ENCODE results near the gene KCNK15.

Gene KCNK15

DNA sequence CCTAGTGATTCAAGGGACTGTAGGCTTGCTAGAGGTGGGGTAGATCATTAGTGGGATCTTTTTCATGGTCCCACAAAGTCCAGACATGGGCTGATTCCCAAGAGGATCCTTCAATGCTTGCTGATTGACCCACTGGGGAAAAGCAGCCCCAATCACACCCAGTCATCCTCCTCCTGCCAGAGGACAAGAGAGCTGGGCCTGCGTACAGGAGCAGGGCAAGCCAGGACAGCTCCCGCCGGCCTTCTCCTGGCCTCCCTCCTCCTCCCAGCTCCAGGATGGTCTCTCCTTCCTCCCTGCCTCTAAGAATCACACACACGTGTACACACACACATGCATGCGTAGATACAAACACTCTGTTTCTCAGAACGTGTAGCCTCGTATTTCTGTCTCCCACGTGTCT is 27.0 kb downstream of the KCNK15 start:
- H3K4me2 ChIP-seq (ENCODE audit: low read depth, low read length): no peak overlapping the region
- no peak for DNase-seq
- no peak overlapping the region for H3K4me3 ChIP-seq (ENCODE audit: low read length)
- no peaks in the 10 kb centered on the region for H3K36me3 ChIP-seq (replicated peaks; ENCODE audit: insufficient read depth, low read length)
- H3F3A ChIP-seq (ENCODE audit: insufficient read depth, low read length): no peaks in the 10 kb centered on the region
- no peak overlapping the region for H2AFZ ChIP-seq (ENCODE audit: low read length)
- H3K79me2 ChIP-seq (ENCODE audit: low read length): no peaks in the 10 kb centered on the region
- no peak overlapping the region for H3K9ac ChIP-seq (ENCODE audit: low read length)
- H4K20me1 ChIP-seq (ENCODE audit: insufficient read depth, low read length): no peaks in the 10 kb centered on the region
- no peaks in the 10 kb centered on the region for H3K4me1 ChIP-seq (ENCODE audit: low read length)
- no peaks in the 10 kb centered on the region for H3K9me3 ChIP-seq (replicated peaks; ENCODE audit: insufficient read depth, low read length)
- H3K27me3 ChIP-seq (replicated peaks; ENCODE audit: insufficient read depth, low read length): peaks cover 78% of the 10 kb centered on the region
- no peaks in the 10 kb centered on the region for H3K9me2 ChIP-seq (replicated peaks; ENCODE audit: insufficient read depth, low read length)
- H3K27ac ChIP-seq (ENCODE audit: low read length): no peak overlapping the region
- TF ChIP-seq, protein P1, sequence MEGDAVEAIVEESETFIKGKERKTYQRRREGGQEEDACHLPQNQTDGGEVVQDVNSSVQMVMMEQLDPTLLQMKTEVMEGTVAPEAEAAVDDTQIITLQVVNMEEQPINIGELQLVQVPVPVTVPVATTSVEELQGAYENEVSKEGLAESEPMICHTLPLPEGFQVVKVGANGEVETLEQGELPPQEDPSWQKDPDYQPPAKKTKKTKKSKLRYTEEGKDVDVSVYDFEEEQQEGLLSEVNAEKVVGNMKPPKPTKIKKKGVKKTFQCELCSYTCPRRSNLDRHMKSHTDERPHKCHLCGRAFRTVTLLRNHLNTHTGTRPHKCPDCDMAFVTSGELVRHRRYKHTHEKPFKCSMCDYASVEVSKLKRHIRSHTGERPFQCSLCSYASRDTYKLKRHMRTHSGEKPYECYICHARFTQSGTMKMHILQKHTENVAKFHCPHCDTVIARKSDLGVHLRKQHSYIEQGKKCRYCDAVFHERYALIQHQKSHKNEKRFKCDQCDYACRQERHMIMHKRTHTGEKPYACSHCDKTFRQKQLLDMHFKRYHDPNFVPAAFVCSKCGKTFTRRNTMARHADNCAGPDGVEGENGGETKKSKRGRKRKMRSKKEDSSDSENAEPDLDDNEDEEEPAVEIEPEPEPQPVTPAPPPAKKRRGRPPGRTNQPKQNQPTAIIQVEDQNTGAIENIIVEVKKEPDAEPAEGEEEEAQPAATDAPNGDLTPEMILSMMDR (IDR thresholded peaks at IDR 0.05; ENCODE audit: low read length): no peak
- no peak for TF ChIP-seq EZH2 (optimal IDR thresholded peaks at IDR 0.05; ENCODE audit: low read depth, low read length)
- TF ChIP-seq EZH2phosphoT487 (IDR thresholded peaks at IDR 0.05; ENCODE audit: low read length): no peak

DNA sequence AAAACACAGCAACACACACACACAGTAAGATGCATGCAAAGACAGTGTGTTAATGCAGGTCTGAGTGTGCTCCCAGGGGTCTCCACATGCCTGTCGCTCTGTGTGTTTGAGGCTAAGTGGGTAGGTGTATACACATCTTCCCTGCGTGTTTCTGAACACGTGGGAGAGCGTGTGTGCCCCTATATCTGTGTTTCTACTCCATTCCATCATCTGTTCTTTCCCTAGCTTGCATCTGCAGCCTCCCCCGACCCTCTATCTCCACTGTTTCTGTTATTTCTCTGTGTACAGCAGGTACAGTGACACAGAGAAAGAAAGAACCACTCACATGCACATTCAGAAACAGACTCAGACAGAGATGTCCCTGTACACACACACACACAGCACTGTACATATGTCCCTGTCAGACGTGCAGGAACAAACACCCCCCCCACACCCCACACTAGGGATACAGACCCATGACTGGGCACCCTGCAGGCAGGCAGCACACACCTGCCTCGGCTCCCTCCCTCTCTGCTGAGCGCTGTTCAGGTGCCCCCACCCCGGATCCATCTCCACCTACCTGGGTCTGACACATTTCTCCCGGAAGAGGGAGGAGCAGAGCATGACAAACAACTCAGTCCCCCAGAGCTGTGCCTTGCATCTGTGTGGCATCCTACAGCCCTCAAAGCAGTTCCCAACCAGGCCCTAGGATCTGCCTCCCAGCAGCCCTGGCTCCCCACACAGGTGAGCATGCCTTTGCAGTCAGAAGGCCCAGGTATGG is 27.6 kb downstream of the KCNK15 start:
- Histone ChIP-seq H3K4me3 (ENCODE audit: low read length) (no peak overlapping the region), H3K9me2 (replicated peaks; ENCODE audit: insufficient read depth, low read length) (no peaks in the 10 kb centered on the region), H3K4me1 (ENCODE audit: low read length) (no peaks in the 10 kb centered on the region), H3K27me3 (replicated peaks; ENCODE audit: insufficient read depth, low read length) (peaks cover 73% of the 10 kb centered on the region), H3K27ac (ENCODE audit: low read length) (no peak overlapping the region), H3K9ac (ENCODE audit: low read length) (no peak overlapping the region), H3K79me2 (ENCODE audit: low read length) (no peaks in the 10 kb centered on the region), H3K36me3 (replicated peaks; ENCODE audit: insufficient read depth, low read length) (no peaks in the 10 kb centered on the region), H2AFZ (ENCODE audit: low read length) (no peak overlapping the region), H3K9me3 (replicated peaks; ENCODE audit: insufficient read depth, low read length) (no peaks in the 10 kb centered on the region), H3F3A (ENCODE audit: insufficient read depth, low read length) (no peaks in the 10 kb centered on the region), H3K4me2 (ENCODE audit: low read depth, low read length) (no peak overlapping the region), H4K20me1 (ENCODE audit: insufficient read depth, low read length) (no peaks in the 10 kb centered on the region)
- DNase-seq: no peak
- TF ChIP-seq EZH2phosphoT487 (IDR thresholded peaks at IDR 0.05; ENCODE audit: low read length): no peak
- no peak for TF ChIP-seq EZH2 (optimal IDR thresholded peaks at IDR 0.05; ENCODE audit: low read depth, low read length)
- TF ChIP-seq, protein P1 (IDR thresholded peaks at IDR 0.05; ENCODE audit: low read length): no peak

DNA sequence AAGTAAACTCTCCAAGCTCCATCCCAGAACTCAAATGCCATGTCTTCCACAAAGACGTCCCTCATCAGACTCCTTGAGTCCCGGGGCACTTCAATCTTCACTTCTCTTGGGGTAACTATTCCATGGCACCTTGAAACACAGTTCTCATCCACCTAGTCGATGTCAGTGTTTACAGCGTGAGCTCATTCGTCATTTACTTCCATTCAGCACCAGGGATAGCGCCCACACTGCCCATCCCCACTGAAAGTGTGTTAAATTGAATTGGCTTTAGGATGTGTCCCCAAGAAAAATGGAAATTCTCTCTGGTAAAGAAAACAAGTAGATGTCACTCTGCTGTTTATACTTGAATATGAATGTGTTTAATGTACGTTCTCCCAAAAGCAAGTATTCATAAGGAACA is 31.3 kb downstream of the KCNK15 start:
- Histone ChIP-seq H3K4me3 (ENCODE audit: low read length) (no peak overlapping the region), H3K79me2 (ENCODE audit: low read length) (no peaks in the 10 kb centered on the region), H3K36me3 (replicated peaks; ENCODE audit: insufficient read depth, low read length) (no peaks in the 10 kb centered on the region), H3K27ac (ENCODE audit: low read length) (no peak overlapping the region), H3K4me1 (ENCODE audit: low read length) (no peaks in the 10 kb centered on the region), H3K9me2 (replicated peaks; ENCODE audit: insufficient read depth, low read length) (no peaks in the 10 kb centered on the region), H3K4me2 (ENCODE audit: low read depth, low read length) (no peak overlapping the region), H4K20me1 (ENCODE audit: insufficient read depth, low read length) (no peaks in the 10 kb centered on the region), H3K27me3 (replicated peaks; ENCODE audit: insufficient read depth, low read length) (peaks cover 45% of the 10 kb centered on the region), H3F3A (ENCODE audit: insufficient read depth, low read length) (no peaks in the 10 kb centered on the region), H2AFZ (ENCODE audit: low read length) (no peak overlapping the region), H3K9ac (ENCODE audit: low read length) (no peak overlapping the region), H3K9me3 (replicated peaks; ENCODE audit: insufficient read depth, low read length) (no peaks in the 10 kb centered on the region)
- DNase-seq: peak; percentile 35
- TF ChIP-seq EZH2 (optimal IDR thresholded peaks at IDR 0.05; ENCODE audit: low read depth, low read length) (no peak), EZH2phosphoT487 (IDR thresholded peaks at IDR 0.05; ENCODE audit: low read length) (no peak)
- TF ChIP-seq, protein P1 (IDR thresholded peaks at IDR 0.05; ENCODE audit: low read length): no peak

All from MM.1S (cell line).